Measurements from ENCODE around the gene MIPEP. TPM values are rescaled to one million over a fixed set of nuclear protein-coding genes. Genes with fewer than 3 reads are reported as not detected.

The MIPEP gene
- total and polyA plus RNA-seq, 10 of the 15 experiments (the other 5 are each of a cell fraction or from before 2014, with no cell fraction given), result 15.6 to 56.2 (median 29.8) TPM

GRCh38 chr13:23923031-23923430 lies 33.8 kb upstream of the MIPEP start:
- in situ Hi-C loops (cut with MboI), result no loop called here
- TF ChIP-seq HDGF (IDR thresholded peaks at IDR 0.05), result no peak
- TF ChIP-seq MEF2B (IDR thresholded peaks at IDR 0.05; ENCODE audit: partially characterized antibody, poor library complexity, severe bottlenecking), result no peak
- TF ChIP-seq ZBED1 (IDR thresholded peaks at IDR 0.05; ENCODE audit: borderline replicate concordance), result no peak
- TF ChIP-seq SUPT20H (IDR thresholded peaks at IDR 0.05; ENCODE audit: borderline replicate concordance, control insufficient read depth, low read depth, low read length), result no peak
- no peak for TF ChIP-seq NRF1 (conservative IDR thresholded peaks at IDR 0.05; ENCODE audit: low read depth, low read length)
- no peak for TF ChIP-seq TBL1XR1 (IDR thresholded peaks at IDR 0.05; ENCODE audit: low read depth, low read length)
- TF ChIP-seq NKRF (conservative IDR thresholded peaks at IDR 0.05), result no peak
- TF ChIP-seq CTCF (IDR thresholded peaks at IDR 0.05 in 2 of 3, conservative IDR thresholded peaks at IDR 0.05 in 1 of 3; ENCODE audit: control insufficient read depth in 2 of 3, extremely low read depth in 1 of 3, insufficient read depth in 1 of 3, low read depth in 3 of 3, low read length in 3 of 3), result no peak
- no peak for TF ChIP-seq STAT3 (IDR thresholded peaks at IDR 0.05; ENCODE audit: low read depth, low read length)
- TF ChIP-seq ZNF217 (IDR thresholded peaks at IDR 0.05), result no peak
- no peak for TF ChIP-seq TARDBP (IDR thresholded peaks at IDR 0.05; ENCODE audit: borderline replicate concordance)
- no peak for TF ChIP-seq IKZF1 (conservative IDR thresholded peaks at IDR 0.05)
- no peak for TF ChIP-seq SKIL (IDR thresholded peaks at IDR 0.05; ENCODE audit: low read depth, poor library complexity, severe bottlenecking)
- no peak for TF ChIP-seq PAX5 (IDR thresholded peaks at IDR 0.05; ENCODE audit: borderline replicate concordance, low read depth, low read length)
- no peak for TF ChIP-seq NFIC (IDR thresholded peaks at IDR 0.05; ENCODE audit: low read depth, low read length)

More at GRCh38 chr13:23923031-23923430, 33.8 kb upstream of the MIPEP start:
- no peak for DNase-seq (ENCODE audit: low read depth, low spot score)
- POLR2A ChIA-PET, result no interaction called here
- no TSS peak for BruUV-seq (replicated peaks)
- no peak for FAIRE-seq
- Histone ChIP-seq H2AFZ (ENCODE audit: control insufficient read depth, low read depth, low read length) (no peak overlapping the region), H3K4me3 (no peak overlapping the region), H3K79me2 (ENCODE audit: control insufficient read depth, insufficient read depth, low read length) (no peaks in the 10 kb centered on the region), H3K4me2 (ENCODE audit: control insufficient read depth, insufficient read depth) (no peak overlapping the region), H3K27me3 (replicated peaks in 1 of 2; ENCODE audit: control insufficient read depth in 2 of 2, insufficient read depth in 2 of 2, low read length in 1 of 2) (no peaks in the 10 kb centered on the region), H3K9ac (ENCODE audit: control insufficient read depth, insufficient read depth, low read length) (no peak overlapping the region), H3K9me3 (replicated peaks; ENCODE audit: control insufficient read depth, insufficient read depth, low read length) (no peaks in the 10 kb centered on the region), H3K27ac (ENCODE audit: control insufficient read depth, insufficient read depth) (no peak overlapping the region), H3K36me3 (ENCODE audit: control insufficient read depth in 2 of 2, insufficient read depth in 2 of 2, low read length in 1 of 2) (no peaks in the 10 kb centered on the region), H3K4me1 (ENCODE audit: control insufficient read depth, insufficient read depth, low read length) (no peaks in the 10 kb centered on the region), H4K20me1 (ENCODE audit: control insufficient read depth, insufficient read depth) (no peaks in the 10 kb centered on the region)
- 4% methylated on average over 1 of the region's 1 CpG for WGBS (ENCODE audit: insufficient coverage, insufficient replicate concordance, low lambda C conversion rate, missing lambda C conversion rate)
- CTCF ChIA-PET, result interaction anchor here (1.2 to 3.4 kb wide), 5 partner anchors 35 to 306 kb away, joined by 4 to 31 read pairs (median 25); no protein-coding TSS in a partner anchor
- SMC1A ChIA-PET (ENCODE audit: uncharacterized antibody, unreplicated experiment), result interaction anchor here (1.4 to 5.6 kb wide), 5 partner anchors 37 to 305 kb away, joined by 3 to 24 read pairs (median 7); no protein-coding TSS in a partner anchor
- ATAC-seq, result no peak
- RAD21 ChIA-PET (ENCODE audit: unreplicated experiment), result interaction anchor here (0.5 to 1.9 kb wide), 8 partner anchors 37 to 308 kb away, joined by 3 to 18 read pairs (median 4); no protein-coding TSS in a partner anchor
- intact Hi-C loops (cut with micrococcal nuclease; ENCODE audit: unreplicated experiment), result no loop called here

Data from GM12878 (cell line).